GM23338 (cell line): ENCODE data around the gene MYO1E. TPM values are rescaled to one million over a fixed set of nuclear protein-coding genes. Genes with fewer than 3 reads are reported as not detected.

ENCODE experiments used
- ATAC-seq: fragments of 200-7000 bp; cut with Tn5 transposase; 3 replicates; pipeline ENCODE4 v1.9.1; 2020
- DNase-seq: peaks from one replicate; pipeline ENCODE4 v3.0.0-alpha.2; 2015; ENCODE audit warnings: low spot score
- H2AFZ ChIP-seq: fragments of 200-600 bp; sonication (generic); 2 replicates; pipeline ENCODE4 v1.8.0; 2016; ENCODE audit warnings: antibody characterized with exemption, mild to moderate bottlenecking, moderate library complexity
- H3F3A ChIP-seq: fragments of 200-600 bp; sonication (generic); replicated peaks from 2 replicates; pipeline ENCODE4 v1.8.0; 2017; ENCODE audit warnings: antibody characterized with exemption, mixed run types, low read depth
- H3K27ac ChIP-seq: fragments of 200-600 bp; sonication (generic); 2 replicates; pipeline ENCODE4 v1.6.1; 2016; ENCODE audit warnings: low read depth
- H3K27me3 ChIP-seq: fragments of 200-600 bp; sonication (generic); 2 replicates; pipeline ENCODE4 v1.8.0; 2016; ENCODE audit warnings: mild to moderate bottlenecking, mixed run types, moderate library complexity; ENCODE audit not compliant: insufficient read depth
- H3K36me3 ChIP-seq: fragments of 200-600 bp; sonication (generic); 2 replicates; pipeline ENCODE4 v1.8.0; 2016; ENCODE audit warnings: mild to moderate bottlenecking; ENCODE audit not compliant: insufficient read depth
- H3K4me1 ChIP-seq: fragments of 200-600 bp; sonication (generic); 2 replicates; pipeline ENCODE4 v1.8.0; 2016; ENCODE audit warnings: mild to moderate bottlenecking, moderate library complexity; ENCODE audit not compliant: insufficient read depth
- H3K4me2 ChIP-seq: fragments of 200-600 bp; sonication (generic); 2 replicates; pipeline ENCODE4 v1.7.1; 2017; ENCODE audit warnings: mixed run types
- H3K4me3 ChIP-seq: fragments of 200-600 bp; sonication (generic); 2 replicates; pipeline ENCODE4 v1.6.1; 2016; ENCODE audit warnings: mixed run types
- H3K79me2 ChIP-seq: fragments of 200-600 bp; sonication (generic); replicated peaks from 2 replicates; pipeline ENCODE4 v1.8.0; 2017; ENCODE audit warnings: mild to moderate bottlenecking; ENCODE audit not compliant: insufficient read depth
- H3K9me2 ChIP-seq: fragments of 200-600 bp; sonication (generic); 2 replicates; pipeline ENCODE4 v1.8.0; 2017; ENCODE audit not compliant: insufficient read depth
- H4K20me1 ChIP-seq: fragments of 200-600 bp; sonication (generic); replicated peaks from 2 replicates; pipeline ENCODE4 v1.8.0; 2017; ENCODE audit warnings: mild to moderate bottlenecking; ENCODE audit not compliant: insufficient read depth
- H3K27ac Mint-ChIP-seq: 2 replicates; pipeline ENCODE4 v1.8.0; 2020; ENCODE audit warnings: inconsistent platforms, mild to moderate bottlenecking, moderate library complexity, mixed read lengths
- H3K27me3 Mint-ChIP-seq: 3 replicates; pipeline ENCODE4 v1.8.0; 2022; ENCODE audit warnings: low read depth, mild to moderate bottlenecking, moderate library complexity, mixed read lengths, inconsistent platforms; ENCODE audit not compliant: insufficient read depth, poor library complexity
- H3K36me3 Mint-ChIP-seq: 3 replicates; pipeline ENCODE4 v1.8.0; 2021; ENCODE audit warnings: low read depth, mild to moderate bottlenecking, inconsistent platforms, moderate library complexity, mixed read lengths
- H3K4me1 Mint-ChIP-seq: 3 replicates; pipeline ENCODE4 v1.8.0; 2020; ENCODE audit warnings: mild to moderate bottlenecking, inconsistent platforms, mixed read lengths
- H3K4me3 Mint-ChIP-seq: 3 replicates; pipeline ENCODE4 v1.8.0; 2021; ENCODE audit warnings: moderate library complexity, mild to moderate bottlenecking, inconsistent platforms, mixed read lengths
- H3K9me3 Mint-ChIP-seq: 3 replicates; pipeline ENCODE4 v1.8.0; 2020; ENCODE audit warnings: moderate library complexity, mild to moderate bottlenecking, inconsistent platforms, mixed read lengths
- EZH2 ChIP-seq: fragments of 200-600 bp; sonication (generic); IDR thresholded peaks from one replicate; pipeline ENCODE4 v1.8.0; 2017; ENCODE audit warnings: antibody characterized with exemption, mild to moderate bottlenecking, low read depth; ENCODE audit not compliant: unreplicated experiment
- JUNB ChIP-seq: IDR thresholded peaks from one replicate; pipeline ENCODE4 v1.6.1; 2016; ENCODE audit warnings: antibody characterized with exemption; ENCODE audit not compliant: unreplicated experiment
- NANOG ChIP-seq: IDR thresholded peaks from 2 replicates; pipeline ENCODE4 v1.6.1; 2016; ENCODE audit warnings: antibody characterized with exemption, borderline replicate concordance
- POLR2AphosphoS5 ChIP-seq: IDR thresholded peaks from 2 replicates; pipeline ENCODE4 v1.6.1; 2016; ENCODE audit warnings: antibody characterized with exemption, low read depth
- STAT1 ChIP-seq: IDR thresholded peaks from one replicate; pipeline ENCODE4 v1.6.1; 2016; ENCODE audit warnings: antibody characterized with exemption; ENCODE audit not compliant: unreplicated experiment
- ZNF331 ChIP-seq: fragments of 250-450 bp; sonication (Bioruptor Pico); IDR thresholded peaks from 2 replicates; pipeline ENCODE4 v1.5.0; 2020; ENCODE audit warnings: low read depth, mild to moderate bottlenecking, moderate library complexity
- ZNF462 ChIP-seq: fragments of 250-450 bp; sonication (Bioruptor Pico); IDR thresholded peaks from 2 replicates; pipeline ENCODE4 v1.5.0; 2020; ENCODE audit warnings: mild to moderate bottlenecking, moderate library complexity
- polyA plus RNA-seq: library from polyadenylated mRNA; unstranded; fragments of >200 nt; fragmentation: Nextera tagmentation; extraction: Ambion mirVana; gene quantifications from 2 replicates; pipeline ENCODE4 v1.2.1, GENCODE V29; 2016
- total RNA-seq: library from RNA; depleted of rRNA; stranded (reverse); fragments of >200 nt; shearing (Covaris generic); gene quantifications from 2 replicates; pipeline ENCODE4 v1.2.3, GENCODE V29; 2014

MYO1E gene
- total and polyA plus RNA-seq, 2 experiments from 2014 or later, result 68.3 to 131 TPM

- no peak for TF ChIP-seq ZNF462 (CRISPR knock-in tag)
- TF ChIP-seq NANOG, result no peak
- TF ChIP-seq ZNF331 (CRISPR knock-in tag), result no peak
Observed at GRCh38 chr15:59257140-59257539, 115.5 kb downstream of the MYO1E start (continued).

GRCh38 chr15:59256482-59256881 is 116.2 kb downstream of the MYO1E start:
- Mint-ChIP-seq H3K4me3 (no peak overlapping the region), H3K27me3 (peaks cover 3% of the 10 kb centered on the region), H3K9me3 (no peaks in the 10 kb centered on the region), H3K36me3 (0 out of 3 replicates have a peak, but pooled peaks cover 3% of the 10 kb centered on the region), H3K27ac (no peak overlapping the region), H3K4me1 (no peaks in the 10 kb centered on the region)
- no peak overlapping the region for H3K4me3 ChIP-seq
- no peak for ATAC-seq
- H3K79me2 ChIP-seq, result no peaks in the 10 kb centered on the region
- H3K4me2 ChIP-seq, result no peak overlapping the region
- no peaks in the 10 kb centered on the region for H3K4me1 ChIP-seq
- no peaks in the 10 kb centered on the region for H4K20me1 ChIP-seq
- H2AFZ ChIP-seq, result no peak overlapping the region
- TF ChIP-seq STAT1 (no peak), EZH2 (no peak), POLR2AphosphoS5 (no peak), NANOG (no peak), JUNB (no peak)
- no peaks in the 10 kb centered on the region for H3F3A ChIP-seq
- no peaks in the 10 kb centered on the region for H3K27me3 ChIP-seq
- DNase-seq, result no peak
- H3K9me2 ChIP-seq, result no peaks in the 10 kb centered on the region
- no peak overlapping the region for H3K27ac ChIP-seq
- H3K36me3 ChIP-seq, result no peaks in the 10 kb centered on the region
